Measurements from ENCODE around the gene AATF.

- TF ChIP-seq CTCF (IDR thresholded peaks at IDR 0.05) (no peak), POLR2A (IDR thresholded peaks at IDR 0.05) (no peak)
Observed at GRCh38 chr17:36945140-36945539, 3.6 kb upstream of the AATF start.

All from Peyer's patch (tissue), 4 donors.